HG03064 (cell line): ENCODE data around the gene TAF3.
"Not testable (repeated sequence)": the region's sequence is repeated elsewhere in the genome, so short reads cannot be mapped to it uniquely, and the experiment has no call there.

Experiments used
- ATAC-seq: cut with Tn5 transposase; IDR thresholded peaks from one replicate; pipeline ENCODE4 v1.9.1; 2021; ENCODE audit warnings: low read depth; ENCODE audit not compliant: unreplicated experiment

The TAF3 gene

GRCh38 chr10:7818295-7819120, at the start of gene TAF3:
Gene TAF3, plus strand, starts transcription at chr10:7818505. Its CDS starts 205 bp downstream, at chr10:7818710.
- ATAC-seq: peak; percentile 86

DNA sequence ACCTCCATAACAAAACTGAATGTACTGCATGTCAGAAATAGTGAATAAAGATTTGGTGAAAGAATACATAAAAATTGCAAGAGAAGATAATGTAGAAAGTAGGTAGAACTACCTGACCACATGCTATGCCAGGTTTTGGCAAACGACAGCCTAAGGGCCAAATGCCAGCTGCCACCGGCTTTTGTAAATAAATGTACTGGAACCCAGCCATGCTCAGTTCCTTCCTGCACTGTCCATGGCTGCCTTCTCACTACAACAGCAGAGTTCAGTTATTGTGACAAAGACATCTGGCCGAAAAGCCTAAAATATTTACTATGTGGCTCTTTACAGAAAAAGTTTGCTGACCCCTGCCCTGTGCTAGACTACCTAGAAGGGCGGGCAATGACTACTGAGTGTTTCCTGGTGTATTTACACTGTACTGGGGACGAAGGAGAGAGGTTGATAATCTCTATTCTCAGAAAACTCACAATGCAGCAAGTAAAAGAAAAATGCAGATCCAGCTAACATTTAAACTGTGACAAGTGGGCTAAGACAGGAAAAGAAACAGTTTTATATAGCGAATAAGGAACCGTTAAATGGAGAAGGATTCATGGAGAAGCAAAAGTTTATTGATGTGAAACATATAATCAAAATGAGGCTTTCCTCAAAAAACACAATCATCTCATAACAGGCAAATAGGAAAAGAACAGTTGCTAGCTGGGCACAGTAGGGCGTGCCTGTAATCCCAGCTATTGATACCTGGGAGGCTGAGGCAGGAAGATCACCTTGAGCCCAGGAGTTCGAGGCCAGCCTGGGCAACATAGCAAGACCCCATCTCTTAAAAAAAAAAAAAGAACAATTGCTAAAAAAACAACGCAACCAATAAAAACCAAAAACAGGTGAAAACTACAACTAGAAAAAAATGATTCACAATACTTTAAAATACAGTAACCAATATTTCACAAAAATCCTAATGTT, 44.2 kb upstream of the TAF3 start:
- ATAC-seq: no peak

DNA sequence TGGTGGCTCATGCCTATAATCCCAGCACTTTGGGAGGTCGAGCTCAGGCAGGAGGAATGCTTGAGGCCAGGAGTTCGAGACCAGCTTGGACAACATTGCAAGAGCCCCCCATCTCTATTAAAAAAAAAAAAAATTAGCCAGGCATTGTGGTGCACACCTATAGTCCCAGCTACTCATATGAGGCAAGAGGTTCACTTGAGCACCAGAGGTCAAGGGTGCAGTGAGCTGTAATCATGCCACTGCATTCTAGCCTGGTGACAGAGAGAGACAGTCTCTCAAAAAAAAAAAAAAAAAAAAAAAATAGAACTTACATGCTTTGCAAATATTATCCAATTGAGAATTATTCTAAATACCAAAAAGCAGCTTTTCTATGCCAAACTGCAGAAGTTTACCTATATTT, 41.5 kb upstream of the TAF3 start:
- no peak for ATAC-seq

GRCh38 chr10:7782194-7782593, 36.1 kb upstream of the TAF3 start:
- ATAC-seq: not testable (repeated sequence)

DNA sequence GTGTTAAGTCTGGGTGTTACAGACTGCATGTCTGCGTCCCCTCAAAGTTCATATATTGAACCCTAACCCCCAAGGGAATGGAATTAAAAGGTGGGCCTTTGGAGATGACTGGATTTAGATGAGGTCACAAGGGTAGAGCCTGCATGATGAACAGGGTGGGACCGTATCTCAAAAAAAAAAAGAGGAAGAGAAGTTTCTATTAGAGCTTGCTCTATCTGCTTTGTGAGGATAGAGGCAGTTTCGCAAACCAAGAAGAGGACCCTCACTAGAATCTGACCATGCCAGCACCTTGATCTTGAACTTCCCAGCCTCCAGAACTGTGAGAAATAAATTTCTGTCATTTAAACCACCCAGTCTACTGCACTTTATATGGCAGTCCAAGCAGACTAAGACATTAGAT, 31.9 kb upstream of the TAF3 start:
- no peak for ATAC-seq

DNA sequence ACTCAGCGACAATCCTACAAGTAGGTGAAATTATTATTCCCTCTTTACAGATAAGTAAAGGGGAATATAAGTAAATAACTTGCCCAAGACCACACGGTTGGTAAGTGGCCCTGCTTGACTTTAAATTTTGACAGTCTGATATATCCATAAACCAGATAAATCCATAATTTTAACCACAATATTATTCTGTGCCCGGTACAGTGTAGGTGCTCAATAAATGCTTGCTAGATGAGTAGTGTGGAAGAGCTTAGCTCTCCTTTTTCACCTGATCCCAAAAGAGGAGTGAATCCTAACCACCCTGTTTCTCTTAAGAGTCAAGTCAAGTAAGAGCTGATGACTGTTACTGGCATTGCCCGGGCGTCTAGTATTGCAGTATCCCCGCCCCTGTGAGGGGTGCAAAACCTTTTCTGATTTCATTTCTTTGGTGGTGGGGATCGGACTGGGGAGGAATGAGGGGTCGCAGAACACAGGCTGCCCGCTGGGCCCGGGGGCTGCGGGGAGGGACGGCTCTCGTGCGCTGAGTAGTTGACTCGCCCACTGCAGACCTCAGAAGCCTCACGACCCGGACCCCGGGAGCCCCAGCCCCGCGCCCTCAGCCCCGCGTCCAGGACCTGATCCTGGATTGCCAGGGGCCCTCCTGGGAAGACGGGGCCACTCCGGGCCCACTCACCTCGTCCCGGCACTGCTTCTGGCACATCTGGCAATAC, 31.0 kb upstream of the TAF3 start:
- ATAC-seq: peak; percentile 20

DNA sequence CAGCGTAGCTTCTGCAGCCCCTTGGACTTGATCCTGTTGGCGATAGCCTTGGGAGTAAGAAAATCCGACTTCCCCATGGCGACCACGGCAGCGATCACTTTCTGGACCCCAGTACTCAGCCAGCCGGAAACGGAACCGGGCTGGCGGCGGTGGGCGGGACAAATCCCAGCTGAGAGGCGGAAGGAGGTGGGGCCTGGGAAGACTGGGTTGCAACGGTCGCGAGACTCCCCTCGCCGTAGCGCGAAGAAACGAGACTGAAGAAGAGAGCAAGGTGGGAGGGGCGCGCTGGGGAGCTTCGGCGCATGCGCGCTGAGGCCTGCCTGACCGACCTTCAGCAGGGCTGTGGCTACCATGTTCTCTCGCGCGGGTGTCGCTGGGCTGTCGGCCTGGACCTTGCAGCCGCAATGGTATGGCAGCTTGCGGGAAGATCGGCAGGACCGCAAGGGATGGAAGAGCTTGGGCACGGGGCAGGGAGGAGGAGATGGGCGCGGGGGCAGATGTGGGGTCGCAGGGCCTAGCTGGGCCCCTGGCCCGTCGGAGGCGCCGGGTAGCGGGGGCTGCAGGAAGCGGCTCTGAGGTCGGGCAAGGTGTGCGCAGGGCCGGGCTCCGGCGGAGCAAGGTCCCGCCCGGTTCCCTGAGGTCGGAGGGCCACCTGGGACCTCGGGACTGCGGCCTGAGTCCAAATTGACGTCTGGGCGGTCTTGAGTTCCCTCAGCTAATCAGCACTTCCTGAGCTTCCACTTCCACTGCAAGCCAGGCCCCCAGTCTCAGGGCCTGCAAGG, 30.3 kb upstream of the TAF3 start, which contains the start of the genes ATP5F1C and KIN:
ATP5F1C (plus strand) TSS at position 321 of the 782 bp plus-strand sequence; CDS start at position 352, 31 bp downstream.
KIN (minus strand) TSS at position 137 of the 782 bp plus-strand sequence; CDS start at position 77, 60 bp downstream.
- peak; percentile 92 for ATAC-seq

- ATAC-seq: peak; percentile 7
Measured at GRCh38 chr10:7788639-7789286, 29.5 kb upstream of the TAF3 start.

DNA sequence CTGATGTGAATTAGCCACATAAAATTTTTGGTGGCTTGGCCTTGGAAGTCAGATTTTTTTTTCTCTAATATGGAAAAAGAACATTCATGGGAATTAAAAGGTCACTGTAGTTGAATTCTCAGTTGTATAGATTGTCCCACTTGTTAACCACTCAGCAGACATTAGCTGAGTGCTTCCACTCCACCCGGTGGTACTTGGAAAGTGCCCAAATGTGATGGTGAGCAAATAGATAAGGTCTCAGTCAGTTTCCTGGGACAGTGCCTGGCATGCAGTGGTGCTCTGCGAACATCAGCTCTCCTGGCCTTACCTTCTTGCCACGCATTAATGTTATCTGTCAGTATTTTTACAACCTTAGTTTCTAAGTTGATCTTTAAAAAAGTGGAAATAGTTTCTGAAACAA, 28.9 kb upstream of the TAF3 start:
- ATAC-seq: no peak

DNA sequence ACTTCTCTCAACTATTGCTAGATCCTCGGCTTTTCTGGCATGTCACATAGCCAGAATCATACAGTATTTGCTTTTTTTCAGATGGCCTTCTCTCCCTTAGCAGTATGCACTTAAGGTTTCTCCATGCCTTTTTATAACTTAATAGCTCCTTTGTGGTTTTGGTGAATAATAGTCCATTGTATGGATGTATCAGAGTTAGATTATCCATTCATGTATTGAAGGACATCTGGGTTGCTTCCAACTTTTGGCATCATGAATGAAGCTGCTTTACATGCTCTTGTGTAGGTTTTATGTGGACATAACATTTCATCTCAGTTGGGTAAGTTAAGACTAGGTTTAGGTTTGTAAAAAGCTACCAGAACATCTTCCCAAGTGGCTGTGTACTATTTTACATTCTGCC, 25.8 kb upstream of the TAF3 start:
- ATAC-seq: no peak

GRCh38 chr10:7794251-7795026, 23.9 kb upstream of the TAF3 start:
- no peak for ATAC-seq

GRCh38 chr10:7795605-7796004, 22.7 kb upstream of the TAF3 start:
- no peak for ATAC-seq

- ATAC-seq: no peak
Measured at GRCh38 chr10:7797582-7797981, 20.7 kb upstream of the TAF3 start.

GRCh38 chr10:7802606-7803005, 15.7 kb upstream of the TAF3 start:
- ATAC-seq: no peak

GRCh38 chr10:7804216-7804615, 14.1 kb upstream of the TAF3 start:
- no peak for ATAC-seq

- no peak for ATAC-seq
Measured at GRCh38 chr10:7804741-7805140, 13.6 kb upstream of the TAF3 start.

DNA sequence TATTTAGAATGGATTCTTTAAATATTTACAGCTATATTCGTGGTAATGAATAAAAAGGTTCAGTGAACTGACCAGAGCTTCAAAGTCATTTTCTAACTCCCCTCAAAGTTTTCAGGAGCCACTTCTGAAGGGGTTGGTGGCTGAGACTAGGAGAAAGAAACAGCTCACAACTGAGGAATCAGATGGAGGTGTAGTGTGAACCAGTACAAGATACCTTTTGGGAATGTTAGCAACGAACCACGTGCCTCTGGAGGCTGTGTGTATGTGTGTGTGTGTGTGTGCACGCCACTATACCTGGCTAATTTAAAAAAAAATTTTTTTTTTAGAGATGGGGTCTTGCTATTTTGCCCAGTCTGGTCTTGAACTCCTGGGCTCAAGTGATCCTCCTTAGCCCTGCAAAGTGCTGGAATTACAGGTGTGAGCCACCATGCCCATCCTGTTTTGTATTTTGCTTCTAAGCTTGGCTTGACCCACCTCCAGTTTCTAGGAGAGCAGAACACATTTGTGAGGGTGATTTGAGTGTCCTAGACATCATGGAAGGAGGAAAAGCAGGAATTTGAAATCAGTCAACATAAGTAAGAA, 9.5 kb upstream of the TAF3 start:
- ATAC-seq: no peak

- ATAC-seq: no peak
Measured at GRCh38 chr10:7810443-7810842, 7.9 kb upstream of the TAF3 start.
